SK-N-MC (cell line): ENCODE measurements around the gene RBL1.
"Not testable (repeated sequence)": the region's sequence is repeated elsewhere in the genome, so short reads cannot be mapped to it uniquely, and the experiment has no call there.

Source experiments
- EZH2 ChIP-seq: fragments of 200-600 bp; sonication (generic); IDR thresholded peaks from one replicate; pipeline ENCODE4 v1.6.1; 2017; ENCODE audit warnings: antibody characterized with exemption
- POLR2AphosphoS5 ChIP-seq: IDR thresholded peaks from 2 replicates; pipeline ENCODE4 v1.6.1; 2012; ENCODE audit warnings: mild to moderate bottlenecking, low read depth, low read length, borderline replicate concordance

- TF ChIP-seq POLR2AphosphoS5, EZH2: not testable (repeated sequence)
Measured at GRCh38 chr20:37000171-37000570, 95.6 kb downstream of the RBL1 start.
